Daoy (cell line): ENCODE measurements around the gene PRR33. TPM values are rescaled to one million over a fixed set of nuclear protein-coding genes. Genes with fewer than 3 reads are reported as not detected.
"Not testable (repeated sequence)": the region's sequence is repeated elsewhere in the genome, so short reads cannot be mapped to it uniquely, and the experiment has no call there.

Experiments used
- DNase-seq: peaks from one replicate; pipeline ENCODE4 v3.0.0-alpha.2; 2015; ENCODE audit warnings: low read depth
- total RNA-seq: library from RNA; depleted of rRNA; stranded (reverse); fragments of >200 nt; shearing (Covaris generic); gene quantifications from 2 replicates; pipeline ENCODE4 v1.2.3, GENCODE V29; 2014

PRR33 gene
- total RNA-seq, 1 experiment from 2014 or later, result not detected

DNA sequence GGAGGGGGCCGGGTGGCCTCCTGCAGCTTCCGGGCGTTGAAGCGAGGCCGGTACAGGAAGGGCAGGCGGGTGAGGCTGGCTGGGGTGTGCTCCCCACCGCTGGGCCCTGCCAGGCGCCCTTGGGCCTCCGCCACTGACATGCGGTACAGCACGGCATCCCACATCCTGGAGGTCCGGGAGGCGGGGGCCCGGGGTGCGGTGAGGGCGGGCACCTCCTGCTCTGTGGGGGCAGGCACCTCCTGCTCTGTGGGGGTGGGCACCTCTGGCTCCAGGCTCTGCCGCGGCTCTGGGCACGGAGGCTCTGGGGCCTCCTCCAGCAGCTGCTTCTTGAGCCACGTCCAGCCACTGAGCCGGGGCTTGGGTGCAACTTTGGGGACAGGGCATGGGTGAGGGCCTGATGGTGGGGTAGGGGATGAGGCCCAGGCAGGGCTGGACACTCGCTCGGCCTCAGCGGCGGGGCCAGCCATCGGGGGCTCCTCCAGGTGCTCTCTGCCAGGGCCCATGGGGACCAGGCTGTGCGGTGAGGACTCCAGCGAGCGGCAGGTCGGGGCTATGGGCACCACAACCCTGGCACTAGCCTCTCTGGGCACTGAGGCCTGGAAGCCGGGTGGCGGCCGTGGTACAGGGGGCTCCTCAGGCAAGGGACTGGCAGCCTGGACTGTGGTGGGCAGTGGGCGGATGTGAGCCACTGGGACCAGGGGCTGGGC lies 2.3 kb downstream of the PRR33 start:
- DNase-seq, result no peak

DNA sequence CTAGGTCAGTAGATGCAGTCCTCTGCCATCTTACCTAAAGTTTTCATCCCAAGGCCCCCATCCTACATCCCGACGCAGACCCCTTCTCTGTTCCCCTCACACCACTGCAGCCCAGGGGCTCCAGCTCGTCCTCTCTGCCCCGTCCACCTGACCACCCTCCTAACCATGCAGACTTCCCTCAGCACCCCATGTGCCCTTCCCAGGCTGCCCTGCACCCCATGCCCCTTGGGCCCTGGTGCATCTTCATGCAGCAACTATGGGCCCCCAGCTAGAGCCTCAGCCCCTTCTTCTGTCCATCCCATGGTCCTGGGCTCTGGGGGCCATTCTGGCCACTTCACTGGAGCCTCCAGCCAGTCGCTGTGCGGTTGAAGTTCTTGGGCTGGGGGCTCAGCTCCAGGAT lies 2.9 kb downstream of the PRR33 start:
- DNase-seq, result no peak

DNA sequence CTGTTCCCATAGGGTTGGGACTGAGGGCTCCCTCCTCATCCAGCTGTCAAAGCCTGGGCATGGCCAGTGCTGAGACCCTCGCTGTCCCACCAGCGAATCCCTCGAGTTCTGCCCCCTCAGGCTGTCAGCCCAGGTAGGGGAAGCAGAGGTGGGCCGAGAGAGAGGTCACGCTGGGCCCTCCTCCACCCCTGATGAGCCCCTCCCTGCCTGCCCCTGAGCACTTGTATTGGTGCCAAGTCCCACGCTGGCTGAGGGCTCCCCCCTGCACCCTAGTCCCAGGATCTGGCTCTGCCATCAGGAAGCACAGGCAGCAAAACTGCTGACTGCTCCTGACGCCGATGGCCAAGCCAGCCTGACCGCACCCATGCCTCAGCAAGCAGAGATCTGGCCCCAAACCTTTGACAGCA lies 3.3 kb downstream of the PRR33 start:
- no peak for DNase-seq

DNA sequence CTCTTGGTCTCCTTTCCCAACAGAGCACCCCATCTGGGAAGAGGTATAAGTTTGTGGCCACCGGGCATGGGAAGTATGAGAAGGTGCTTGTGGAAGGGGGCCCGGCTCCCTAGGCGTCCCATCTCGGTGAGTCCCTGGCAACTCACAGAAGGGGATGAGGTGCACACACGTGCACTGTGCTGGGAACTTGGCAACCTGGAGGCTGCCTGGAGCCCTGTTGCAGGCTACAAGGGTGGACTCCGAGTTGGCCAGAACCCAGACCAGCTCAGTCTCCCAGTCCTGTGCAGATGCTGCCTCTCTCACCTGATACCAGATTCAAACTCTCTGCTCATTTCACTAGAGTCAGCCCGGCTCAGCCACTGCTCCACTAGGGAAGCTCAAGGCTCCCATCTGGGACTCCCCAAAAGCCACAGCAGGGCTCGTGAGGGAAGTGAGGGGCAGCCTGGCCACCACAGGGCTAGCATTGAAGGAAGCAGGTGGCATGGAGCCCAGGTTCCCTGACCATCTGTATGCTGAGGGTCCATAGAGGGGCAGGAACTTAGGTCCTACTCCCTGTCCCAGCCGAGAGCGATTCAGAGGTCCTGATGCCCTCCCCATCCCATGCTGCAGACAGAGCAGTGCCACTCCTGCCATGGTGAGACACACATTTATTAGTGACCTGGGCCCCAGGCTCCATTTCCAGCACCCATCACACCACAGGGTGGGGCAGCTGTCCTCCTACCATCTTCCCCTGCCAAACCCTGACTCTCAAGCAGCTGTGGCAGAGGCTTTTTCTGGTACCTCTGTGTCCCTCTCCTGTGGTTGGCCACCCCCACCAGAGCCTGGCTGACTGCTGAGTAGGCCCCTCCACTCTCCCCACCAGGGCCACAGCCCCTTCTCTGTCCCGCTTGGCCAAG lies 4.0 kb downstream of the PRR33 start:
- DNase-seq, result no peak

DNA sequence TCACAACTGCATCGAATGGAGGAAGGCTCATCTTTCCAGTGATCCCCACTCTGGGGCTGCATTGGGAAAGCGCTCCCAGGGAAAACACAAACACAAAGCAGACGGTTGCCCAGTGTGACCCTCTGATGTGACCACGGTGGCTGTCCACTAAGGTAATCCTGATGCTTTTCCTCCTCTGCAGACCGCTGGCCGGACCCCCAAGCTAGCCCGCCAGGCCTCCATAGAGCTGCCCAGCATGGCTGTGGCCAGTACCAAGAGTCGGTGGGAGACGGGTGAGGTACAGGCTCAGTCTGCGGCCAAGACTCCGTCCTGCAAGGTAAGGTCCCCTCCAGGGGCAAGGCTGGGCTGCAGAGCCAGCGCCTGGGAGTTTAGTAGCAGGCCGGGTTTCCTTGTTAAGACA lies 5.1 kb downstream of the PRR33 start:
- DNase-seq, result not testable (repeated sequence)

DNA sequence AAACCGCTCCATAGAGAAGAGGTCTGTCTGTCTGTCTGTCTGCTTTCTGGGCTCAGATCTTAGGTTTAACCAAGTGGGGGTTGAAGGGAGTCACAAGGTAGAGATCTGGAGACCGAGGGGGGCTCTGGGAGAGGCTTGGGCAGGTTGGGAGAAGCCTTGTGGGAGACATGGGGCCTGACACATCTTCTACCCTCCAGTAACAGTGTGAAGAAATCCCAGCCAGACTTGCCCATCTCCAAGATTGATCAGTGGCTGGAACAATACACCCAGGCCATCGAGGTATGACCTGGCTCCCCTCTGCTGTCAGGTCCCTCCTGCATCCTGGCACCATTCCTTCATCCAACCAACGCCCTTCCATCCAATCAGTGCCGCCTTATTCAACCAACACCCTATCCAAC lies 7.4 kb downstream of the PRR33 start:
- DNase-seq, result no peak

DNA sequence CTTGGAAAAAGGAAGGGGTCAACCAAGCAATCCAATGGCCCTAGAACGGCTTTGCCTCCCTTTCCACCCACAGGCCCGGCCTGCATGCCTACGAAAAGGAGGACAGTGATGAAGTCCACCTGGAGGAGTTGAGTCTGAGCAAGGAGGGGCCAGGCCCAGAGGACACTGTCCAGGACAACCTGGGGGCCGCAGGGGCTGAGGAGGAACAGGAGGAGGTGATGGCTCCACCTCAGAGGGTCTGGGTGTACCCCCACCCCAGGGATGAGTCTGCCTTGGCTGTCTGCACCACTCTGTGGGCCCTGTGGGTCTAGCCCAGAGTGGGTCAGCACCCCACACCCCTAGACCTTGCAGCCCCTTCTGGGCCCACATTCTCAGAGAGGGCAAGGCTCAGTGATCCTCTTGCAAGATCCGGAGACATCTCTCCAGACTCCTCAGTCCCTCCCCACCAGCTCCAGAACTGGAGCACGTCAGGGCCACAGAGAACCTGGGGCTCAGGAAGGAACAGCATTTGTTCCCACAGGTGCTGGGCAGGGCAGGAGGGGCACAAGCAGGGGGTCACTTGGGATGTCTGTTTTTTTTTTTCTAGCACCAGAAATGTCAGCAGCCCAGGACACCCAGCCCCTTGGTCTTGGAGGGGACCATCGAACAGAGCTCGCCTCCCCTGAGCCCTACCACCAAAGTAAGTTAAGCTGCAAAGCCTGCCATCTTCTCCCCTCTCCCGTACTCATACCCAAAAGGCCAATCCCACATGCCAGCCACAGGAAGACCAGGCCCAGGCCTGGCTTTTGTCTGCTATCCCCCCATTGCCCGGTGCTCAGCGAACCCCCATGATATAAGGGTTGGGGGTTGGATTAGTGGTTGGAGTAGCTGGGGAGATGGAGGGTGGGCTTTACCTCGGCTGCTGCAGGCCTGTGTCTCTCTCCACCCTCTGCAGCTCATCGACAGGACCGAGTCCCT lies 8.1 kb downstream of the PRR33 start:
- no peak for DNase-seq

DNA sequence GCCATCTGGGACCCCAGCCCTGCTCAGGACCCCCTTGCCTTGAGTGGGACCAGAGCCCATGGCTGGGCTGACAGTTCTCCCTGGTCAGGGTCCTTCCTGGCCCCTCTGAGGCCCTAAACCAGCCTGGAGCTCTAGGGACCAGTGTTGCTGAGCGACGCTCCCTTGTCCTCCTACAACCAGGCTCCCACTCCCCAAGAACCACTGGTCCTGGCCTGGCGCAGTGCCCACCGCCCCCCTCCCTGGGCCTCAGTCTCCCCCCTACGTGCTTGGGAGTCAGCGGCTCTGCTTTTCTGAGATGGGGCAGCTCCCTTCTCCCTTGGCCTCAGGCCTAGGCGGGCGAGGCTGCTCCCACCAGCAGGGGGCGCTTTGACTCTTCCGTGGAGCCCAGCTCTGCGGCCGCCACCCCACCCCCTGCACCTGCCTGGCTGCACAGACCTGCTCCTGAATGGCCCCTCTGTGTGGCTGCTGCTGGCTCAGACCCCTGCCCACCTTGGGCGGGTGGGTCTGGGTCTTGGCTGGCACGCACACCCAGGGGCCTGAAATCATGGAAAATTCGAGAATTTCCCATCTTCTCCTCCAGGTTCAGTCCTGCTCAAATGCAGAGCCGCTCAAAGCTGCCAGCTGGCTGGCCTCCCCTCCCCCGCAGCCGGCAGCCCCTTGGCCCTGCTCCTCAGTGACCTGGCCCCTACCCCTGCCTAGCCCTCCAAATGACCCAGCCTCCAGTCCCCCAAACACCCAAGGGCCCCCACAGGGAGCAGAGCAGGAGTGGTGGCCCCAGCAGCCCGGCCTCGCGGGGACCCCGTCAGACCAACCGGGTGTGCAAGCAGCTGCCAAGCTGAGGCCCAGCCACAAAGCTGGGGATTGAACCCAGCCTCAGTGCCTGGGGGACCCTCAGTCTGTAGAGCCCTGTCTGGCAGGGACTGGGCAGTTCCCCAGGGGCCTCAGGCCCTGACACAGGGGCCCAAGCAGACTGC lies 9.1 kb downstream of the PRR33 start:
- peak; percentile 75 for DNase-seq

DNA sequence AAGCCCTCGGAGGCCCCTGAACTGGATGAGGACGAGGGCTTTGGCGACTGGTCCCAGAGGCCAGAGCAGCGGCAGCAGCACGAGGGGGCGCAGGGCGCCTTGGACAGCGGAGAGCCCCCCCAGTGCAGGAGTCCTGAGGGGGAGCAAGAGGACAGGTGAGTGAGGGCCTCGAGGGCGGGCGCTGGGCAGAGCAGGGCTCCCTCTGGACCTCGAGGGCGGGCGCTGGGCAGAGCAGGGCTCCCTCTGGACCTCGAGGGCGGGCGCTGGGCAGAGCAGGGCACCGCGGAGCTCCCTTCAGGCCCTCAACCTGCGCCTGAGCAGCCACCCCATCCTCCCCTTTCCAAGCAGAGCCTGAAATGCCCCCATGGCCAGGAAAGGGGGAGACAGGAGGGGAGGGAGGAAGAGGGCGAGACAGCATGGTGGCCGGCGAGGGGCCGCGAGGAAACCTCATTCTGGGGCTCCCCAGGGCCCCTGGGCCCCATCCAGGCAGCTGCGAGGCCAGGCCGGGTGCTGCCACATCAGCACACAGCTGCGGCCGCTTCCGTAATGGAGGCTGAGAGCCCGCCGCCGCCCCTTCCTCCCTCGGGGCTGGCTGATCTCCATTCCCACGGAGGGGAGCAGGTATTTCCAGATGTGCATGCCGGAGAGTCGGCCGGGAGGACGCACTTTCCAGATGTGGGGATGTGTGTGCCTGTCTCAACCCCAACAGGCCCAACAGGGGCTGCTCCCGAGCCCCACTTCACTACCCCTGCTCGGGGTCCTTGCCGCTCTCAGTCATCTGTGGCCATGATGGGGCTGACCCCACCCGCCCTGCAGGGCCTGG lies 10.0 kb downstream of the PRR33 start:
- no peak for DNase-seq

DNA sequence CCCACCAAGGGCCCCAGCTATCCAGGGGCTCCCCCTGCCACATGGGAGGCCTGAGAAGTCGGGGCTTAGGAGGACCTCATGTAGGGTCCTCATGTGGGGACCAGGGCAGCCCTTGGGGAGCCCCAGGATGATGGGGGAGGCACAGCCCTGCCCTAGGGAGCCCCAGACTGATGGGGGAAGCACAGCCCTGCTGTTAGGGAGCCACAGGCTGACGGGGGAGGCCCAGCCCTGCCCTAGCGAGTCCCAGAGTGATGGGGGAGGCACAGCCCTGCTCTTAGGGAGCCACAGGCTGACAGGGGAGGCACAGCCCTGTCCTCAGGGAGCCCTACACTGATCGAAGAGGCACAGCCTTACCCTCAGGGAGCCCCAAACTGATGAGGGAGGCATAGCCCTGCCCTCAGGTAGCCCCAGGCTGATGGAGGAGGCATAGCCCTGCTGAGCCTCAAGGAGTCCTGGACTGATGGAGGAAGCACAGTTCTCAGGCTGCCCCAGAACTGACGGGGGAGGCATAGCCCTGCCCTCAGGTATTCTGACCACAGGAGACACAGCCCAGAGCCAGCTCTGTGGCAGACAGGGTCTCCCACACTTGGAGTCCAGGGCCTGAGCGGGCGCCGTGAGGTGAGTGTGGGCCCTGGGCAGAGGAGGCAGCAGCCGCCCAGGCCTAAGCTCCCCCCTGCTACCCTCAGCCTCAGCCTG lies 10.8 kb downstream of the PRR33 start:
- DNase-seq, result no peak

DNA sequence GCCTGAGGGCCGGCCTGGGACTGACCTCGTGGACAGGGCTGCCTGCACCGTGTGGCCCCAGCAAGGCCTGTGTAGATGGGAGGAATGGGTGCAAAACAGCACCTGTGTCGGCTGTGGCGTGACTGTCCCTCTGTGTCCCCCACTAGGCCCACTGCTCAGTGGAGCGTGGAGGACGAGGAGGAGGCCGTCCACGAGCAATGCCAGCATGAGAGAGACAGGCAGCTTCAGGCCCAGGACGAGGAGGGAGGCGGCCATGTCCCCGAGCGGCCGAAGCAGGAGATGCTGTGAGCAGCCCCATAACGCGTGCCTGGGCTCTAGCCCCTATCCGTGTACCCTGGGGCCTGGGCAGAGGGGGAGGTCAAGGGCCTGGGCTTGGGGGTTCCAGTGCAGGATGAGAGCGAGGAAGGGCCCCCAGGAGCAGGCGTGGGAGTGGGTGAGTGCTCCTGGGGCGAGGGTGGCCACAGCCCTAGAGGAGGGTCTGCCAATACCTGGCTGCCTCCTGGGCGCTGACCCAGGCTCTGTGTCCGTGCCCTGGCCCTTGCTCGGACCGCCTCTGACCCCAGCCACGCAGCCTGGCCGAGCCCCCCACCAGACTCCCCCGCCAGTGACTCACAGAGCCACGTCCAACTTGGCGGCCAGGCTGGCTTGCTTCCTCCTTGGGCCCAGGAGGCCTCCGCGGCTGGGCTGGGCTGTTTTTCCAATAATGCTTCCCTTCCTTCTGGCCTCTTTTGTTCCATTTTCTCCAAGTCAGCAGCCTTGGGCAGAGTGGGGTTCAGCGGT lies 11.6 kb downstream of the PRR33 start:
- DNase-seq, result peak; percentile 38

DNA sequence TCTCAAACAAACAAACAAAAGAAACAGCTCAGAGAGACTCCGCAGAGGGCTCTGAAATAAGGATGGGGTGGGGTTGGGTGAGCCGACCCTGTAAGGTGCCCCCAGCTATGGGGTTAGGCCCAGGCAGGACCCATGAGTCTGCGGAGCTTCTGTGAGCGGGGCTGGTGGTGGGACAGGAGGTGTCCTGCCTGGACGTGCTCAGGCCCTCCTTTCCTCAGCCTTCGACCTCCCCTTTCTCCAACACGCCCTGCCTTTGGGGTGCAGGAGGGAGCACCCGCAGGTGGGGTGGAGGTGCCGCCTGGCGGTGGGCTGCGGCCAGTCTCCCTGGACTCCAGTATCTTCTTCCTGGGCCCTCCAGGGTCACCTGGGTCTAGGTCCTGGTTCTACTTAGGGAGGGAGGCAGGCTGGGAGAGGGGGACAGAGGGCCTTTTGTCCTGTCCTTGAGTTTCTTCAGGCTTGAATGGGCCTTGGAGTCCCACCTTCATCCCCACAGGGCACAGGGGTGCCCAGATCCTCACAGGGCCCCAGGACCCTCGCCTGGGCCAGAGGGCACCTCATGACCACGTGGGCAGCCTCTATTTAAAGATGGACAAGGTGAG lies 12.3 kb downstream of the PRR33 start:
- no peak for DNase-seq

DNA sequence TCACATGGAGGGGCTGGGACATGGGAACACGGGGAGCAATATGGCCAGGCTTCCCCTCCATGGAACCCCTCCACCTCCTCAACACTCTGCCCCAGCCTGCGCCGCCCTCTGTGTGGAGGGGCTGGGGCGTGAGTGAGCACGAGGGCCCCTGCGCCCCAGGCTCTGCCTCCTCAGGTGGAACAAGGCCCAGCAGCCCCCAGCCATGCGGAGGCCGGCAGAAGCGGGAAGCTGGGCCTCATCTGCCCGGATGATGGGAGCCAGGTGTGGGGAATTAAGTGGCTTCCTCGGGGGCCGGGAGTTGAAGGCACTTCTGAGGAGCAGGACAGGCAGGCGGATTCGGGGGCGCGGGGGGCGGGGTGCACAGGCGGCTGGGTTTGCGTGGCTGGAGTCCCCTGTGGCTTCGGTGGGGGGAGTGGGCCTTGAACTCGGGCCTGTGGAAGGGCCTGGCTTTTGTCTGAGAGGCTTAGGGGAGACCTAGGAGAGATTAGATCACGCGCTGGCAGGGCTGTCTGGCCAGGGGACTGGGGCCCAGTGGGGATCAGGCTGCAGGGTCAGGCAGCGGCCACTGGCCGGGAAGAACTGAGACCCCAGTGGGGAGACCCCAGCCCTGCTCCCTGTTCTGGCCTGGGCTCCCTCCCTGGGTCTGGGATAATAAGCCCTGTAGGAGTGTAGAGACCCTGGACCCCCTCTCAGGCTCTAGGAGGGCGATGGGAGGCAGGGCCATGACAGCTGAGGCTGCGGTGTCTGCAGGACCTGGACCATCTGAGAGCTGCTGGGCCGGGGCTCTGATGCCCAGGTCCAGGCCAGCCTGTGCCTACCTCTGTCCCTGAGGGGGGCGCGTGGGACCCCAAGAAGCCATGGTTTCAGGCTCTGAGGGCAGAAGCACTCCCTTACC lies 13.3 kb downstream of the PRR33 start:
- DNase-seq, result no peak

DNA sequence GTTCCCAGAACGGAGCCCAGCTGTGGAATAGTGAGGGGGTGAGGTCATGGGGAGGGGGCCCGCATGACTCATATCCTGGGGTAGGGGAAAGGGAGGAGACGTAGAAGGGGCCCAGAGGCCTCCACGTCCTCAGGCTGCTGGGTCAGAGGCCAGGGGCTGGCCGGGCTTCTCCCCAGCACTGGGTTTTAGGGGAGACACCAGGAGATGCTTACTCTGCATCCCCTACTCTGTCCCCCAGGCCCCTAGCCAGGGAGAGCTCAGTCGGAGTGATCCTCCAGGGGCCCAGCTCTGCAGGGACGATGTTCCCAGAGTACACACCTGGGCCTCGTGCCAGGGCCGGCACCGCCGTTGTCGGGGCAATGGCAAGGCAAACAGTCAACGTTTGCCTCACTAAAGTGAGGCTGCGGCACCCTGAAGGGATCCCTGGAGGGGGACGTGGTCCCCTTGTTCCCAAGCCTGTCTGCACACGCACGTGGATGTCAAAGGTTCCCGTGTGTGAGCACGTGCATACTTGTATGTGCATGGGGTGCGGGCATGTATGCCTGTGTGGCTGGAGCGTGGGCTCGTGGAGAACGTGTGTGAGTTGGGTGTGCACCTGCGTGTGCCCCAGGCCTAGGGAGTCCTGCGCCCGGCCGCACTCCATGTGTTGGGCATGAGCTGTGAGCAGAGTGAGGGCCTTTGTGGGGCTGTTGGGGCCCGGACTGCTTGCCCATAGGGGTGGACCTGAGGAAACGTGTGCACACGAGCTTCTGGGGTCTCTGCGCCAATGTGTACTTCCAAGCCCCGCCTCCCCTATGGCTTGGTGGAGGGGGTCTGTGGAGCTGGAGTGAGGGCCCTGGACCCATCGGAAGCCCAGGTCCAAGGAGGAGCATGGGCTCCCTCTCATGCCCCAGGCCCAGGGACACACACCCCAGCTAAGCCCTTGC lies 14.2 kb downstream of the PRR33 start:
- DNase-seq, result peak; percentile 60

DNA sequence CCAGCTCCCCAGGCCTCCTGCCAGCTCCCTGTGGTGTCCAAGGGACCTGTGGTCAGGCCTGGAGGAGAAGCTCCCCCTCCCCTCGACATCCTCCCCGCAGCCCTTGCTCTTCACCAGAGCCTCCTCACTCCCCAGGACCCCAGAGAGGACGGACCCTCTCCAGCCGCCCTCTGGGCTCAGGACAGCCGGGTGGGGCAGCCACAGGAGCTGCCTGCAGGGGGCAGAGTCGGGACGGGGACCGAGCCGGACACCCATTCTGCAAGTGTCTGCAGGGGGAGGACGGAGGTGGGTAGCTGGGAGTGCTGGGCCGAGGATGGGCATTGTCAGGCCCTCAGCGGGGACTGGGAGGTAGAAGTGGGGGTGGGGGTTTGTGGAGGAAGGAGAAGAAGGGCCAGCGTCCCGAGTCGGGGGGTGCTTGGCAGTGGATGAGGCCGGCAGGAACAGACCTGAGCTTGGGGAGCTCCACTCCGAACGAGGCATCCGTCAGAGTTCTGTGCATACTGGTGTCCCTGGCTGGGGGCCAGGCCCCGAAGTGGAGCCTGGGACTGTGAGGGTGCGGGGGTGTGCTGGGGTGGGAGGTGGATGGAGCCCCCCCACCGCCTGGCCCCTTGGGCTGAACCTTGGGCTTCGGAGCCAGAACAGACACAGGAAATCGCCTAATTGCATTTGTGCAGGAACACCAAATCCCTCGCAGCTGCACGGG lies 15.2 kb downstream of the PRR33 start:
- DNase-seq, result peak; percentile 62
